Activated naive CD4-positive, alpha-beta T cell treated with anti-CD3 and anti-CD28 coated beads for 36 hours (primary cell): ENCODE measurements around the gene PTBP3. TPM values are rescaled to one million over a fixed set of nuclear protein-coding genes. Genes with fewer than 3 reads are reported as not detected.
A peak's percentile ranks its signal among the peaks of the same experiment; 100 is the strongest.
"Not testable (repeated sequence)": the region's sequence is repeated elsewhere in the genome, so short reads cannot be mapped to it uniquely, and the experiment has no call there.

Source experiments
- CTCF ChIA-PET: fragments of 350-600 bp; sonication (Branson Sonifier 250); formaldehyde crosslinking; loops from one replicate; lab custom pipeline; 2021; ENCODE audit warnings: antibody characterized with exemption; lab: Charles Lee
- DNase-seq: peaks from one replicate; pipeline ENCODE4 v3.0.0-alpha.2; 2020
- H3K27ac Mint-ChIP-seq: one replicate; pipeline ENCODE4 v1.8.0; 2021; ENCODE audit warnings: mild to moderate bottlenecking, mixed read lengths
- H3K27me3 Mint-ChIP-seq: one replicate; pipeline ENCODE4 v1.8.0; 2021; ENCODE audit warnings: low read depth, mixed read lengths
- H3K36me3 Mint-ChIP-seq: one replicate; pipeline ENCODE4 v1.8.0; 2021; ENCODE audit warnings: low read depth, mixed read lengths
- H3K4me1 Mint-ChIP-seq: one replicate; pipeline ENCODE4 v1.8.0; 2021; ENCODE audit warnings: low read depth, mixed read lengths
- H3K4me3 Mint-ChIP-seq: one replicate; pipeline ENCODE4 v1.8.0; 2021; ENCODE audit warnings: mild to moderate bottlenecking, moderate library complexity, mixed read lengths
- H3K9me3 Mint-ChIP-seq: one replicate; pipeline ENCODE4 v1.8.0; 2021; ENCODE audit warnings: mixed read lengths
- intact Hi-C: fragments of 100-400 bp; cut with micrococcal nuclease; formaldehyde crosslinking; loops from one replicate; pipeline ENCODE4 v1.15.1; 2023
- total RNA-seq, 2 experiments: library from RNA; stranded (reverse); gene quantifications; one replicate each; pipeline ENCODE4 v1.2.3, GENCODE V29; 2021

The PTBP3 gene
- total RNA-seq, 2 experiments from 2014 or later: 87.8 to 92.6 TPM

GRCh38 chr9:112232233-112232632 lies 101.2 kb downstream of the PTBP3 start:
- no peak for DNase-seq
- Mint-ChIP-seq H3K27me3 (no peaks in the 10 kb centered on the region), H3K9me3 (no peaks in the 10 kb centered on the region), H3K4me3 (no peak overlapping the region), H3K4me1 (no peaks in the 10 kb centered on the region), H3K36me3 (peaks cover 11% of the 10 kb centered on the region), H3K27ac (no peak overlapping the region)
- intact Hi-C loops: no loop called here
- CTCF ChIA-PET: interaction anchor here (1.1 kb wide), 2 partner anchors 9 to 134 kb away, joined by 3 read pairs; no protein-coding TSS in a partner anchor

DNA sequence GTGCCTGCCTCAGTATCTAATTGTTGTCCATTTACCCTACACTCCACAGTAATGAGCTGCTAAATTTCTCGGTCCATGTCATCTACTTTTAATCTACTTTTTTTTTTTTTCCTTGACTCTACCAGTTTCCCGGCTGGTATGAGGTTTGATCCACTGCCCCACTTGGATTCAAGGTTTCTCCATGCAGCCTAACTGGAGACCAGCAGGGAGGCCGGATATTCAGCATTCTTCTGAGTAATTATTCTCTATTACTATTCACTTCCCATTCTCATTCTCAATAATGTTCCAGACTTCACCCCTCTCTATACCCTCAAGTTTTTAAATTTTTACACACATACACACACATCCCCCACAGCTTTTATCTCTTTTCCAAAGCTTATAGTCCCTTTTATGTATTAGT lies 107.3 kb downstream of the PTBP3 start:
- H3K27me3 Mint-ChIP-seq: no peaks in the 10 kb centered on the region
- H3K4me3 Mint-ChIP-seq: no peak overlapping the region
- intact Hi-C loops: no loop called here
- H3K36me3 Mint-ChIP-seq: peaks cover 42% of the 10 kb centered on the region
- H3K4me1 Mint-ChIP-seq: no peaks in the 10 kb centered on the region
- no peak for DNase-seq
- CTCF ChIA-PET: interaction anchor here (0.6 kb wide), 1 partner anchor 12 kb away, joined by 3 read pairs; no protein-coding TSS in a partner anchor
- no peak overlapping the region for H3K27ac Mint-ChIP-seq
- no peaks in the 10 kb centered on the region for H3K9me3 Mint-ChIP-seq

DNA sequence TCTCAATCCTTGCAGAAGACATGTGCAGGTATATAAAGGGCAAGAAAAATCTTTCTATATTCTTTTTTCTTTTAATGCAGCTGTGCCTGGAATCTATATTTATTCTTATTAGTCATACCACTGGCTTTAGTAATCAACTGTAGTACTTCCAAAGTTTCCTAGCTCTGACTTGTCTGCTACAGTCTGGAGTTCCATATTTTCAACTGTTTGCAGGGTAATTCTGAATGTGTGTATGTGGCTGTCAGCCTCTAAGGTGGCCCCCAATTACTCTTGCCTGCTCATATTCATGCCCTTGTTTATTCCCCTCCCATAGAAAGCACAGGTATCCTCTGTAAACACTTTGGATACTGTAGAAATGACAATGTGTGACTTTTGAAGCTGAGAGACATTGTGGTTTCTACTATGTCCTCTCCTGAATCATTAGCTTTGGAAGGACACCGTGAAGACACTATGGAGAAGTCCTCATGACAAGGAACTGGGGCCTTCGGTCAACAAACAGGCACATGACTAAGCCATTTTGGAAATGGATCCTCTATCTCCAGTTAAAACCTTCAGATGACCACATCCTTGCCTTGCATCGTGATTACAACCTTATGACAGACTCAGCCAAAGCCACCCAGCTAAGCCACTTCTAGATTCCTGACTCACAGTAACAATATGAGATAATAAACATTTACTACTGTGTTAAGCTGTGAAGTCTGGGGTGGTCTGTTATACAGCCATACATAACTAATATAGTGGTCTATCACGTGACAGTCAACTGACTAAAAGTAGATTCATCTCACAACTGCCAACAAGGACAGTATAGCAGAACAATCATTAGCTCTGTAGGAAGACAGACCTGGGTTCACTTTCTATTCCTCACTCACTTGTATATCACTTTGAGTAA lies 108.8 kb downstream of the PTBP3 start:
- H3K27me3 Mint-ChIP-seq: no peaks in the 10 kb centered on the region
- peaks cover 3% of the 10 kb centered on the region for H3K4me1 Mint-ChIP-seq
- H3K4me3 Mint-ChIP-seq: no peak overlapping the region
- H3K36me3 Mint-ChIP-seq: peaks cover 44% of the 10 kb centered on the region
- no peak for DNase-seq
- CTCF ChIA-PET: interaction anchor here (0.6 kb wide), 1 partner anchor 13 kb away, joined by 3 read pairs; no protein-coding TSS in a partner anchor
- H3K9me3 Mint-ChIP-seq: no peaks in the 10 kb centered on the region
- intact Hi-C loops: no loop called here
- no peak overlapping the region for H3K27ac Mint-ChIP-seq

DNA sequence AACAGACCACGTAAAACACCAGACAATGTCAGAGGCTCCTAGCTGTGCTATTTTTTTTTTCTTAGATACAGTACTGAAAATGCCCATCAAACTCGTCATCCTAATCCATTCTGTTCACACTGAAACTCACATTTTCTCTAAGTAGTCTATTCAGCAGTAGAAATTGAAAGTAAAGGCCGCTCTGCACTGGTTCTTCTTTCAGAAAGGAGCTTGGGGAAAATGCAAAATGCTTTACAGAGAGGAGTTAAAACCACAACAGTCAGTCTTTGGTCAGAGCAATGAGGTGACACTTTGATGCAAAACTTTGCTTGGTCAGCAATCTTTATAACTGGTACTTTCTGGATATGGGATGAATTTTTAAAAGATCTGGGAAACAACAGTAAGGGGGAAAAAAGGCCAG lies 114.5 kb downstream of the PTBP3 start:
- Mint-ChIP-seq H3K9me3 (no peaks in the 10 kb centered on the region), H3K4me3 (no peak overlapping the region), H3K36me3 (peaks cover 32% of the 10 kb centered on the region), H3K27me3 (no peaks in the 10 kb centered on the region), H3K4me1 (peaks cover 22% of the 10 kb centered on the region), H3K27ac (no peak overlapping the region)
- DNase-seq: peak; percentile 11
- intact Hi-C loops: loop anchor here (2.0 kb wide), 2 partner anchors 30 to 38 kb away; no protein-coding TSS in a partner anchor
- CTCF ChIA-PET: interaction anchor here (0.8 to 1.0 kb wide), 2 partner anchors 31 to 143 kb away, joined by 3 read pairs; no protein-coding TSS in a partner anchor

- CTCF ChIA-PET: no interaction called here
- intact Hi-C loops: no loop called here
Measured at GRCh38 chr9:112212926-112213325, 120.5 kb downstream of the PTBP3 start.

DNA sequence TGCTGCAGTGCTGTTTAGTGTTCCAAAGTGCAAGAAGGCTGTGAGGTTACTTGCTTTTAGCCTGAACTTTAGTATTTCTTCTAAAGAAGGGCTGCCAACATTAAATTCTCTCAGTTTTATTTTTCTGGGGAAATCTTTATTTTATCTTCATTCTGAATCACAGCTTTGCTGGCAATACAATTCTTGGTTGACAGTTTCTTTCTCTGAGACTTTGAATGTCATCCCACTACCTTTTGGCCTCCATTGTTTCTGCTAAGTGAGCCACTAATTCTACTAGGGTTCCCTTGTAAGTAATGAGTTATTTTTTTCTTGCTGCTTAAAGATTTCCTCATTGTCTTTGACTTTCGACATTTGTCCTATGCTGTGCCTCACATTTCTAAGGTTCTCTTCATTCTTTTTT lies 126.0 kb downstream of the PTBP3 start:
- CTCF ChIA-PET: no interaction called here
- no peak for DNase-seq
- H3K27ac Mint-ChIP-seq: no peak overlapping the region
- no peaks in the 10 kb centered on the region for H3K4me1 Mint-ChIP-seq
- peaks cover 59% of the 10 kb centered on the region for H3K36me3 Mint-ChIP-seq
- H3K9me3 Mint-ChIP-seq: peaks cover 25% of the 10 kb centered on the region
- no peaks in the 10 kb centered on the region for H3K27me3 Mint-ChIP-seq
- intact Hi-C loops: no loop called here
- H3K4me3 Mint-ChIP-seq: no peak overlapping the region

More at GRCh38 chr9:112212926-112213325, 120.5 kb downstream of the PTBP3 start:
- Mint-ChIP-seq H3K4me3 (no peak overlapping the region), H3K9me3 (peaks cover 6% of the 10 kb centered on the region), H3K27me3 (no peaks in the 10 kb centered on the region), H3K27ac (no peak overlapping the region), H3K36me3 (peaks cover 53% of the 10 kb centered on the region), H3K4me1 (peaks cover 6% of the 10 kb centered on the region)
- no peak for DNase-seq

DNA sequence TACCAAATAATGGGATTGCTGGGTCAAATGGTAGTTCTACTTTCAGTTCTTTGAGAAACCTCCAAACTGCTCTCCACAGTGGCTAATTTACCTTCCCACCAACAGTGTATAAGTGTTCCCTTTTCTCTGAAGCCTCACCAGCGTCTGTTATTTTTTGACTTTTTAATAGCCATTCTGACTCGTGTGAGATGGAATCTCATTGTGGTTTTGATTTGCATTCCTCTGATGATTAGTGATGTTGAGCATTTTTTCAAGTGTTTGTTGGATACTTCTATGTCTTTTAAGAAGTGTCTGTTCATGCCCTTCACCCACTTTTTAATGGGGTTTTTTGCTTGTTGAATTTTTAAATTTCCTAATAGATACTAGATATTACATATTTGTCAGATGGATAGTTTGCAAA lies 129.9 kb downstream of the PTBP3 start:
- Mint-ChIP-seq H3K27me3 (no peaks in the 10 kb centered on the region), H3K27ac (no peak overlapping the region), H3K36me3 (peaks cover 33% of the 10 kb centered on the region), H3K4me3 (no peak overlapping the region), H3K4me1 (no peaks in the 10 kb centered on the region), H3K9me3 (peaks cover 27% of the 10 kb centered on the region)
- intact Hi-C loops: no loop called here
- no peak for DNase-seq
- CTCF ChIA-PET: no interaction called here

DNA sequence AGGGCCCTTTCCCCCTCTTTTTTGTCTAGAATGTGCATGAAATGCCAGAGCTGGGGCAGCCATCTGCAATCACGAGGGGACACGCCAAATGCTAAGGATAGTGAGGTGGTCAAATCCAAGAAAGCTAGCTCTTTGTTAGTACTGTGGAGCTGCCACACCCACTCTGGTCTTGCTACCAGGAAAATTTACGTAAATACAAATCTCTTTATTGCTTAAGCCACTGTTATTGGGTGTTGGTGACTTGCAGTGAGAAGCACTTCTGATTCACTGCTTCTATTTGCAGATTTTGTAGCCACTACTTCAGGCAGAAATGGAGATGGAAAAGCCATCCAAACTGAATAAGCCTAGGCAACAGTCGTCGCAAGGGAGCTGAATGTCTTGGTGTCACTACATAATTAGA lies 132.7 kb downstream of the PTBP3 start:
- H3K27ac Mint-ChIP-seq: no peak overlapping the region

GRCh38 chr9:112198646-112199045 lies 134.8 kb downstream of the PTBP3 start:
- CTCF ChIA-PET: interaction anchor here (0.6 kb wide), 1 partner anchor 46 kb away, joined by 3 read pairs; no protein-coding TSS in a partner anchor
- Mint-ChIP-seq H3K4me1 (peaks cover 2% of the 10 kb centered on the region), H3K27ac (no peak overlapping the region), H3K27me3 (no peaks in the 10 kb centered on the region), H3K9me3 (peaks cover 10% of the 10 kb centered on the region), H3K4me3 (no peak overlapping the region), H3K36me3 (peaks cover 10% of the 10 kb centered on the region)
- intact Hi-C loops: no loop called here
- DNase-seq: no peak

More for the DNA sequence above, 132.7 kb downstream of the PTBP3 start:
- Mint-ChIP-seq H3K9me3 (peaks cover 13% of the 10 kb centered on the region), H3K4me1 (no peaks in the 10 kb centered on the region), H3K36me3 (peaks cover 15% of the 10 kb centered on the region), H3K27me3 (no peaks in the 10 kb centered on the region), H3K4me3 (no peak overlapping the region)
- CTCF ChIA-PET: no interaction called here
- intact Hi-C loops: no loop called here
- no peak for DNase-seq

- Mint-ChIP-seq H3K4me1 (peaks cover 2% of the 10 kb centered on the region), H3K4me3 (no peak overlapping the region), H3K9me3 (peaks cover 2% of the 10 kb centered on the region), H3K27ac (no peak overlapping the region), H3K27me3 (no peaks in the 10 kb centered on the region), H3K36me3 (peaks cover 4% of the 10 kb centered on the region)
- intact Hi-C loops: no loop called here
- CTCF ChIA-PET: no interaction called here
- DNase-seq: no peak
Measured at GRCh38 chr9:112194969-112195431, 138.4 kb downstream of the PTBP3 start.

- H3K36me3 Mint-ChIP-seq: peaks cover 4% of the 10 kb centered on the region
- H3K27me3 Mint-ChIP-seq: no peaks in the 10 kb centered on the region
- no peak overlapping the region for H3K27ac Mint-ChIP-seq
- no peak overlapping the region for H3K4me3 Mint-ChIP-seq
- intact Hi-C loops: no loop called here
- H3K4me1 Mint-ChIP-seq: peaks cover 2% of the 10 kb centered on the region
- CTCF ChIA-PET: no interaction called here
- peaks cover 2% of the 10 kb centered on the region for H3K9me3 Mint-ChIP-seq
- DNase-seq: no peak
Measured at GRCh38 chr9:112193572-112194288, 139.7 kb downstream of the PTBP3 start.

DNA sequence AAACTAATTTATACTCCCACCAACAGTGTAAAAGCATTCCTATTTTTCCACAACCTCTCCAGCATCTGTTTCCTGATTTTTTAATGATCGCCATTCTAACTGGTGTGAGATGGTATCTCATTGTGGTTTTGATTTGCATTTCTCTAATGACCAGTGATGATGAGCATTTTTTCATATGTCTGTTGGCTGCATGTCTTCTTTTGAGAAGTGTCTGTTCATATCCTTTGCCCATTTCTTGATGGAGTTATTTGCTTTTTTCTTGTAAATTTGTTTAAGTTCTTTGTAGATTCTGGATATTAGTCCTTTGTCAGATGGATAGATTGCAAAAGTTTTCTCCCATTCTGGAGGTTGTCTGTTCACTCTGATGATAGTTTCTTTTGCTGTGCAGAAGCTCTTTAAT lies 143.1 kb downstream of the PTBP3 start:
- H3K36me3 Mint-ChIP-seq, H3K4me3 Mint-ChIP-seq, H3K27me3 Mint-ChIP-seq, intact Hi-C loops, CTCF ChIA-PET, H3K4me1 Mint-ChIP-seq, H3K9me3 Mint-ChIP-seq, H3K27ac Mint-ChIP-seq, DNase-seq: not testable (repeated sequence)
